H1 (cell line): Measurements from ENCODE around the gene OR2Y1. TPM values are rescaled to one million over a fixed set of nuclear protein-coding genes. Genes with fewer than 3 reads are reported as not detected.

Source experiments
- CTCF ChIA-PET: fragments of 300-600 bp; sonication (Branson Sonifier 250); formaldehyde crosslinking; loops from one replicate; lab custom pipeline; 2021; ENCODE audit not compliant: partially characterized antibody; lab: Charles Lee
- POLR2A ChIA-PET: fragments of 300-600 bp; sonication (Branson Sonifier 250); formaldehyde crosslinking; loops from one replicate; lab custom pipeline; 2021; ENCODE audit warnings: inconsistent platforms; ENCODE audit not compliant: partially characterized antibody; lab: Charles Lee
- DNase-seq, 2 experiments: peaks; one replicate each; pipeline versions ENCODE4 v3.0.0 to v3.0.0-alpha.2; 2010 to 2022; ENCODE audit warnings: low spot score in 2 of 2, low read depth in 1 of 2, mixed read lengths in 1 of 2
- FAIRE-seq: peaks from 2 replicates; lab custom pipeline; 2011; peaks lifted over from hg19 to GRCh38; lab: Jason Lieb, UNC
- H2AFZ ChIP-seq: 2 replicates; pipeline ENCODE4 v1.8.1; 2012; ENCODE audit warnings: low read length, inconsistent platforms
- H2AK5ac ChIP-seq: 2 replicates; pipeline ENCODE4 v1.6.1; 2013; ENCODE audit warnings: low read depth, low read length
- H2BK120ac ChIP-seq: replicated peaks from 2 replicates; pipeline ENCODE3; 2013; ENCODE audit warnings: low read depth, low read length, inconsistent platforms
- H2BK12ac ChIP-seq: 2 replicates; pipeline ENCODE4 v1.6.1; 2013; ENCODE audit warnings: low read depth, low read length
- H2BK15ac ChIP-seq: 2 replicates; pipeline ENCODE4 v1.6.1; 2013; ENCODE audit warnings: low read length
- H2BK20ac ChIP-seq: 2 replicates; pipeline ENCODE4 v1.6.1; 2013; ENCODE audit warnings: low read length
- H2BK5ac ChIP-seq: 2 replicates; pipeline ENCODE4 v1.6.1; 2013; ENCODE audit warnings: low read depth, low read length
- H3K14ac ChIP-seq: 2 replicates; pipeline ENCODE4 v1.6.1; 2013; ENCODE audit warnings: inconsistent platforms; ENCODE audit not compliant: insufficient read length
- H3K18ac ChIP-seq: 2 replicates; pipeline ENCODE4 v1.6.1; 2013; ENCODE audit warnings: low read length; ENCODE audit errors: extremely low read depth
- H3K23ac ChIP-seq: 2 replicates; pipeline ENCODE4 v1.6.1; 2013; ENCODE audit warnings: inconsistent platforms; ENCODE audit not compliant: insufficient read length
- H3K23me2 ChIP-seq: 2 replicates; pipeline ENCODE4 v1.6.1; 2013; ENCODE audit warnings: low read depth, low read length
- H3K27ac ChIP-seq: 2 replicates; pipeline ENCODE4 v1.6.1; 2011; ENCODE audit warnings: low read depth, low read length, inconsistent platforms
- H3K27me3 ChIP-seq, 4 experiments: replicated peaks in 1 of 4; 1 replicate in 1 of 4; 2 replicates in 3 of 4; pipeline versions ENCODE4 v1.6.1 to v1.8.1; 2011 to 2013; ENCODE audit warnings: low read length in 3 of 4, mild to moderate bottlenecking in 3 of 4, inconsistent platforms in 2 of 4, mixed read lengths in 2 of 4, moderate library complexity in 1 of 4; ENCODE audit not compliant: control insufficient read depth in 3 of 4, insufficient read depth in 3 of 4; ENCODE audit errors: extremely low read depth in 1 of 4
- H3K36me3 ChIP-seq, 4 experiments: 2 replicates each; pipeline versions ENCODE4 v1.6.1 to v1.8.1; 2011 to 2013; ENCODE audit warnings: mild to moderate bottlenecking in 4 of 4, low read length in 3 of 4, moderate library complexity in 2 of 4, control low read depth in 1 of 4, inconsistent platforms in 1 of 4; ENCODE audit not compliant: insufficient read depth in 4 of 4, control insufficient read depth in 2 of 4
- H3K4ac ChIP-seq: replicated peaks from 2 replicates; pipeline ENCODE3; 2013; ENCODE audit warnings: low read length, low read depth, mixed read lengths, inconsistent platforms; ENCODE audit not compliant: insufficient read length
- H3K4me1 ChIP-seq, 4 experiments: replicated peaks in 1 of 4; 1 replicate in 1 of 4; 2 replicates in 3 of 4; pipeline versions ENCODE4 v1.6.1 to v1.8.1; 2011 to 2013; ENCODE audit warnings: low read length in 3 of 4, inconsistent platforms in 2 of 4, mixed read lengths in 1 of 4; ENCODE audit not compliant: insufficient read depth in 4 of 4, control insufficient read depth in 3 of 4
- H3K4me2 ChIP-seq, 2 experiments: 2 replicates each; pipeline versions ENCODE4 v1.6.1 to v1.8.1; 2011 to 2013; ENCODE audit warnings: low read depth in 2 of 2, low read length in 2 of 2, control low read depth in 1 of 2, inconsistent platforms in 1 of 2, mild to moderate bottlenecking in 1 of 2; ENCODE audit not compliant: insufficient read depth in 1 of 2
- H3K4me3 ChIP-seq, 4 experiments: fragments of 200-600, 300-600 bp in 1 of 4; sonication (generic), shearing (Covaris generic), sonication (Bioruptor Twin) in 1 of 4; 2 replicates each; pipeline versions ENCODE4 v1.5.1 to v1.8.1; 2011 to 2016; ENCODE audit warnings: low read length in 4 of 4, low read depth in 3 of 4, control low read depth in 2 of 4, inconsistent platforms in 2 of 4, mild to moderate bottlenecking in 2 of 4, mixed read lengths in 1 of 4, moderate library complexity in 1 of 4; ENCODE audit not compliant: insufficient read depth in 2 of 4; ENCODE audit errors: extremely low read depth in 1 of 4
- H3K56ac ChIP-seq: replicated peaks from 2 replicates; pipeline ENCODE3; 2013; ENCODE audit warnings: low read depth, mild to moderate bottlenecking, mixed read lengths, low read length, inconsistent platforms; ENCODE audit not compliant: insufficient read length
- H3K79me1 ChIP-seq: 2 replicates; pipeline ENCODE4 v1.6.1; 2013; ENCODE audit warnings: low read depth, low read length, control low read depth
- H3K79me2 ChIP-seq, 2 experiments: 2 replicates each; pipeline versions ENCODE4 v1.6.1 to v1.8.1; 2012 to 2013; ENCODE audit warnings: low read length in 2 of 2, mild to moderate bottlenecking in 2 of 2, inconsistent platforms in 1 of 2; ENCODE audit not compliant: insufficient read depth in 2 of 2, control insufficient read depth in 1 of 2
- H3K9ac ChIP-seq, 4 experiments: replicated peaks in 1 of 4; 1 replicate in 1 of 4; 2 replicates in 3 of 4; pipeline versions ENCODE4 v1.6.1 to v1.8.1; 2011 to 2013; ENCODE audit warnings: low read depth in 3 of 4, low read length in 3 of 4, control low read depth in 2 of 4, mild to moderate bottlenecking in 2 of 4, moderate library complexity in 2 of 4, inconsistent platforms in 1 of 4; ENCODE audit errors: extremely low read depth in 1 of 4
- H3K9me3 ChIP-seq, 2 experiments: 2 replicates each; pipeline versions ENCODE4 v1.6.1 to v1.8.1; 2012 to 2013; ENCODE audit warnings: mild to moderate bottlenecking in 2 of 2, moderate library complexity in 2 of 2, control low read depth in 1 of 2, inconsistent platforms in 1 of 2, low read depth in 1 of 2, low read length in 1 of 2, mixed read lengths in 1 of 2; ENCODE audit not compliant: insufficient read depth in 2 of 2
- H4K20me1 ChIP-seq, 2 experiments: replicated peaks in 1 of 2; 2 replicates each; pipeline versions ENCODE3 to v1.8.1; 2011 to 2013; ENCODE audit warnings: inconsistent platforms in 2 of 2, low read length in 2 of 2, mild to moderate bottlenecking in 1 of 2; ENCODE audit not compliant: insufficient read depth in 2 of 2, control insufficient read depth in 1 of 2
- H4K5ac ChIP-seq: 2 replicates; pipeline ENCODE4 v1.6.1; 2013; ENCODE audit warnings: low read length, low read depth, mixed read lengths, inconsistent platforms; ENCODE audit not compliant: insufficient read length
- H4K8ac ChIP-seq: 2 replicates; pipeline ENCODE4 v1.8.0; 2013; ENCODE audit warnings: mild to moderate bottlenecking, moderate library complexity, low read length, inconsistent platforms; ENCODE audit not compliant: insufficient read depth; ENCODE audit errors: extremely low read depth
- H4K91ac ChIP-seq: replicated peaks from 2 replicates; pipeline ENCODE3; 2013; ENCODE audit warnings: low read length, mixed read lengths, inconsistent platforms; ENCODE audit not compliant: insufficient read length
- E2F6 ChIP-seq: IDR thresholded peaks from 2 replicates; pipeline ENCODE4 v1.6.1; 2012; ENCODE audit warnings: inconsistent platforms
- NANOG ChIP-seq: IDR thresholded peaks from 2 replicates; pipeline ENCODE4 v1.6.1; 2011; ENCODE audit warnings: low read length, low read depth, mild to moderate bottlenecking, inconsistent platforms; ENCODE audit not compliant: insufficient read depth, poor library complexity, severe bottlenecking
- SIX5 ChIP-seq: IDR thresholded peaks from 2 replicates; pipeline ENCODE4 v1.6.1; 2011; ENCODE audit warnings: mild to moderate bottlenecking, low read depth, low read length
- whole genome bisulfite sequencing, 2 experiments: shearing (Covaris generic) in 1 of 2; methylation state at CpG; one replicate each; pipeline versions ENCODE4 v1.1.6 to v1.1.7; 2013 to 2015; ENCODE audit warnings: low lambda C conversion rate in 2 of 2, mixed read lengths in 2 of 2, inconsistent platforms in 1 of 2, low coverage in 1 of 2, missing lambda C conversion rate in 1 of 2; ENCODE audit not compliant: insufficient replicate concordance in 2 of 2, insufficient coverage in 1 of 2, insufficient read length in 1 of 2; ENCODE audit errors: extremely low coverage in 1 of 2, missing lambda C conversion rate in 1 of 2; 5-methylcytosine and 5-hydroxymethylcytosine counted together
- polyA plus RNA-seq, 7 experiments: library from polyadenylated mRNA; depleted of rRNA in 3 of 7; stranded (reverse) in 5 of 7; unstranded in 2 of 7; fragments of >200 nt in 5 of 7; fragments of 200-250 nt in 2 of 7; gene quantifications; 1 replicate in 5 of 7; 2 replicates in 1 of 7; 4 replicates in 1 of 7; pipeline versions ENCODE4 v1.2.1 to v1.2.3, GENCODE V29; 2011 to 2013; ENCODE audit warnings: missing spikeins in 2 of 7, mixed read lengths in 2 of 7
- total RNA-seq: library from RNA; stranded (reverse); fragmentation: NEBNext Ultra II Directional; extraction: Animal tissue kit (Norgen Biotek cat#: 25700); gene quantifications from 2 replicates; pipeline ENCODE4 v1.2.1, GENCODE V29; 2021

Gene OR2Y1
- total and polyA plus RNA-seq, 2 of the 8 experiments (the other 6 are each of a cell fraction or from before 2014, with no cell fraction given) = not detected

- TF ChIP-seq SIX5 (no peak), E2F6 (no peak), NANOG (no peak)
- no peaks in the 10 kb centered on the region for H3K9me3 ChIP-seq
- no peaks in the 10 kb centered on the region for H3K27me3 ChIP-seq
- no peak overlapping the region for H4K5ac ChIP-seq
- no peak overlapping the region for H3K23ac ChIP-seq
- H3K4ac ChIP-seq = no peak overlapping the region
- WGBS, 2 experiments = 80% methylated on average over 7 of the region's 7 CpGs; no CpG with 5 or more reads in 1 of the 2 experiments
- H3K79me1 ChIP-seq = no peaks in the 10 kb centered on the region
- ChIA-PET POLR2A (no interaction called here), CTCF (interaction anchor here (1.3 to 1.5 kb wide), 2 partner anchors 13 to 14 kb away, joined by 3 read pairs; no protein-coding TSS in a partner anchor)
- no peak overlapping the region for H3K56ac ChIP-seq
- H2BK20ac ChIP-seq = no peak overlapping the region
- H3K4me1 ChIP-seq = no peaks in the 10 kb centered on the region; a peak in 1 of 7 replicates
- H2AK5ac ChIP-seq = no peak overlapping the region
- no peak overlapping the region for H3K14ac ChIP-seq
- no peak overlapping the region for H4K8ac ChIP-seq
- H3K23me2 ChIP-seq = no peaks in the 10 kb centered on the region
- no peak overlapping the region for H2BK12ac ChIP-seq
- no peaks in the 10 kb centered on the region for H4K20me1 ChIP-seq
- no peak overlapping the region for H2BK15ac ChIP-seq
- H2BK120ac ChIP-seq = no peak overlapping the region
- H3K79me2 ChIP-seq = no peaks in the 10 kb centered on the region
- H3K18ac ChIP-seq = no peak overlapping the region
- no peak overlapping the region for H2AFZ ChIP-seq
- no peak overlapping the region for H3K27ac ChIP-seq
- H3K9ac ChIP-seq = no peak overlapping the region
- no peak overlapping the region for H3K4me3 ChIP-seq
- H4K91ac ChIP-seq = no peak overlapping the region
- no peak overlapping the region for H3K4me2 ChIP-seq
- no peaks in the 10 kb centered on the region for H3K36me3 ChIP-seq
- FAIRE-seq (no peak), DNase-seq (no peak)
- no peak overlapping the region for H2BK5ac ChIP-seq
These were observed 35.9 kb downstream of the OR2Y1 start for GRCh38 chr5:180703912-180704311.
